GF-D8 (cell line): Measurements from ENCODE around the gene ALPK1.
"Not testable (repeated sequence)": the region's sequence is repeated elsewhere in the genome, so short reads cannot be mapped to it uniquely, and the experiment has no call there.

Experiments used
- DNase-seq: peaks from one replicate; lab custom pipeline; 2025; lab: John Stamatoyannopoulos, UW

ALPK1 gene

DNA sequence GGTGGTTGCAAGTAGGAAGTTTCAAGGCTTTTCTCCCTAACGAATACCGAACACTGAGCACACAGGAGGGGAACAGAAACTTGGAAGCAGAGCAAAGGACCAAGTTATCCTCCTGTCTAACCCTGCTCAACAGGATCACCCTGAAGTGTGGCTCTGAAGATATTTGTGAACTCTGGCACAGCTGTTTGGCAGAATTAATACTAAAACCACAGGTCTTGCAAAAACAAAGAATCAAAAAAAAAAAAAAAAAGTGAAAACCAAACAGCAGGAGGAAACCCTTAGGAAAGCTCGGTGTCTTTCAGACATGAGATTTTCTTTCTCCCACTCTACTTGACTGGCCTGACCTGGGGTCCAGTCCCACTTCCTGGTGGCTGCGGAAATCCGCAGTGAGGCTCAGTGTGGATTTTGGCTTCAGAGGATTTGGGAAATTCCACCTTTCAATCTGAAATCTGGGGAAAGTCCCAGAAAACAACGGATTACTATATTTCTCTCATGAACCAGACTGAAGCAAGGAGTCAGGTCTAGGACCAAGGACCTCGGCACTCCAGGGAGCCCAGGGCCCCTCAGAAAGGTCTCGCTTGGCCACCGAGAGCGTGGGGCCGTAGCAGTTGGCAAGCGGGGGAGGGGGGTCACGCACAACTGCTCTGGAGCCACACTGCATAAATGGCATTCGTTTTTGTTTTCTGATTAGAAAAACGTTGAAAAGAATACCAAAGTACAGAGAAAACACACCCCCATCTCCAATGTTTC is 12.3 kb upstream of the ALPK1 start:
- DNase-seq: no peak

DNA sequence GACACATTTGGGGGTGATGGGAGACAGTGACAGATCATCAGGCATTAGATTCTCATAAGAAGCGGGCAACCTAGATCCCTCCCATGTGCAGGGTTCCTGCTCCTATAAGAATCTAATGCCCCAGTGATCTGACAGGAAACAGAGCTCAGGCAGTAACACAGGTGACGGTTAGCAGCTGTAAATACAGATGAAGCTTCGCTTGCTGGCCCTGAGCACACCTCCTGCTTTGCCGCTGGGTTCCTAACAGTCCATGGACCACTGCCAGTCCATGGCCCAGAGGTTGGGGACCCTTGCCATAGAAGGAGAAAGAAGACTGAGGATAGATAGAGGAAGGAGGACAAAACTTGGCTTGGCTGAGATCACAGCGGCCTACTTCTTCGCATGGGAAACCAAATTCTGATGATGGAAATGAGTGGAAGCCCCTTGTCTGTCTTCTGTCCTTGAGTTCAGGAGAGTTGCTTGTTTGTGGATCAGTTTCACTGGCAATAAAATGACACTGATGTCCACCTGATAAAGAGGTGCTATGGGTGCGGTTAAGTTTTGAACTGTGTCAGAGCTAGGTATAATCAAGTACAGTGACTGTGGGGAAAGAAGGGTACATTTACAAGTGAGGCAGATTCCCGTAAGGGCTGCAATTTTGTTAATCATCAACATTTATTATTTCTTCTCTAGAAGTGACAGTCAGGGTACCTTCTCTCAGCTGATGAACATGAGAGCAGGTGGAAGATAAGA is 9.7 kb upstream of the ALPK1 start:
- DNase-seq: no peak

DNA sequence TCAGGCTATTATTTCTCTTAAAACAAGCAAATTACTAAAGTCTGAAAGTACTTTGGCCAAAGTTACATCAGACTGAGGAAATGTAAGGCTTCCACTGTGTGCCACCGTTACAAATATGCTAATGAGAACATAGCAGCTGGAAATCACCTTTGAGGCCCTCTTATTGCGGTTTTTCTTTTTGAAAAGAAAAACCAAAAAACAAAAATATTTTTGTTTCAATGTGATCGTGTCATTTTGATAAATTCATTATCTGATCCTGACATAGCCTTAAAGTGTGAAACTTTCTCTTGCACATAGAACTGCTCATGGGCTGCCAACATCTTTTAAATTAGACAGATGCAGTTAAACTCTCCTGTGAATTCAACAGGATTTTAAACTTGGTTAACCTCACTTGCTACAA is 8.7 kb upstream of the ALPK1 start:
- DNase-seq: no peak

DNA sequence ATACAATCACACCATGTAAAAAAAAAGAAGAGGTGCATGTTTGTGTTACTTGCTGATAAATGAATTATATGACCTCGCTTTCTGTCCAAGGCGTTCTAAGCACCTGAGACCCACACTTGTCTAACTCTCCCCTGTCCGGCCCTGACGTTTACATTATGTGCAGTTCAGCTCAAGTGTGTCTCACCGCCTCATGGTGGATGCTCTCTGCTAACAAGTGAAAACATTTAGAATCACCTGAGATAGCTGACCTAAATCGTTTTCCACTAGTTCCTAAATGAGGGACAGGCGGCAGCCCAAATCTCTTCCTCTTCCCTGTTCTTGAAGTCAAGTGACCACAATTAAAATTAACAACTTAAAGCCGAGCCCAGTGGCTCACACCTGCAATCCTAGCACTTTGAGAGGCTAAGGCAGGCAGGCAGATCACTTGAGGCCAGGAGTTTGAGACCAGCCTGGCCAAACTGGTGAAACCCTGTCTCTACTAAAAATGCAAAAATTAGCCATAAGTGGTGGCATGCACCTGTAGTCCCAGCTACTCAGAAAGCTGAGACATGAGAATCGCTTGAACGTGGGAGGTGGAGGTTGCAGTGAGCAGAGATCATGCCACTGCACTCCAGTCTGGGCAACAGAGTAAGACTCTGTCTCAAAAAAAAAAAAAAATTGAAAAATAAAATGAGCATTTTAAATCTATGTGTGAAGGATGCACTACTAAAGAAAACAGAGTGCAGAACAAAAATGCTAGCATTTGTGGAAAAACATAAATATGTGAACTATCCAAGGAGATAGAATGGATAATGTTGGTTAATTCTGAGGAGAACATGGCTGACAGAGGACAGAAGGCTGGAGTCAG is 7.5 kb upstream of the ALPK1 start:
- no peak for DNase-seq

DNA sequence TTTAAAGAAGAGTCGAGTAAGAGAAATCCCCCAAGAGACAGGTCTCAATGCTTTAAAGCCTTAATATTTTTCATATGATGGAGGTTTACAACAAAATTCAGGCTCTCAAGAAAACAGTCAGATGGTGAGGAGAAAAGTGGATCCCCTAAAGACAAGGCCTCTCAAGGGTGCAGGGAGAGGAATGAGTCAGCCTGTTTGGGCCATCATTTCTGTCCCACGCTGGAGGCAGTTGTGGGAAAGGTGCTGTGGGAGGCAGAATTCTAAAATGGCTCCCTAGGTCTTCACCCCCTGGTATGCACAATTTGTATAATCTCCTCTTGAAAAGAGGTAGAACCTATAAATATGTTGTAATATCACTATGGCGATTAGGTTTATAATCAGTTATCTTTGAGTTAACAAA is 6.8 kb upstream of the ALPK1 start:
- DNase-seq: no peak

DNA sequence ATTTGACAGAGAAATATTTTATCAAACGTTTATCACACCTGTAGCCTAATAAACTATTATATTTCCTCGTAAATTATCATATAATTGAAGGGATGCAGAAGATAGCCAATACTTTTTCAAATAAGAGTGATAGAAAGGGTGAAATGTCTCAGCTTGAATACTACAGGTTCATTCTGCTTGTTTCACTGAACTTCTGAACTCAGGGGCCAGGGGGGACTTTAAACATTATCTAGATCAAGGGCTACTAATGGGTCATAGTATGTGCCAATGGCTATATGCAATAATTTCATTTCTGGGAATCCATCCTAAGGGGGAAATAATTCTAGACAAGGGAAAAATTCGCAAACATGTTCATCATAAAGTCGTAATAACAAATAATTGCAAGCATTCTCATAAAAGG is 2.6 kb downstream of the ALPK1 start:
- no peak for DNase-seq

DNA sequence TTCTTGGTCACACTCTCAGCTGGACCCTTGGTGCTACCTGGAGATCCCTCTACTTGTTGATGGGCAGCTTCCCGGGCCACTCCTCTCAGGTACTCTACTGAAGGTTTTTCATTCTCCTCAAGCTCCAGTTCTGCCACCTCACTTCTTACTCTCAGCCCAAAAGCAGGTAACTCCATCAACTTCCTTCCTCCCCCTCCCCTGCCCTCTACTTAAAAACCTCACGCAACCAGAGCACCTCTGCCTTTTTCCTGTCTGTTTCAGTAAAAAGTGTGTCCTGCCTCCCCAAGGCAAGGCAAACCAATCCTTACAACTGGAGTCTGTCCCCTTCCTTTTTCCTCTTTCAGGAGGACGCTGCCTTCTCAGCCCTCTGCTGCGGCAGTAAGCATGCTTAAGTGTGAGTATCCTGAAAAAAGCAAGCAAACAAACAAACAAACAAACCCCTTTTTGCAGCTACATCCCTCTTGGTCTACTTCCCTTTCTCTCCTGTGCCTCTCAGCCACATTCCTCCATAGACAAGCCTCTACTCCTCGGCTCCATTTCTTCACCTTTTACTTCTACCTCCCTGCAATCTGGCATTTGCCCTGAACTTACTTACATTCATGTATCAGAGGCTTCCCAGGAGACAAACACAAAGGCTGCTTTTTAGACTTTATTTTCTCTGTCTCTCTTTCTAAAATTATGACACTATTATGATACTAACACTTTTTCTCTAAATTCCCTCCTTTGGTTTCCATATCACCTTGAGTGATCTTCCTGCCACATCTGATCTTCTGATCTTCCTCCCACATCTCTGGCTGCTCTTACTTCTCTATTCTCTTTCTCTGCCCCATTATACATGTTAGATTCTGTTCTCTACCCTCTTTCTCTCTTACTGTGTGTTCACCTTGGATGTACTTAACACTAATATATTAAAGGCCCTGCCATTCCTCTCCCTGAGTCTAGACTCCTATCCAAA is 5.4 kb downstream of the ALPK1 start:
- no peak for DNase-seq

DNA sequence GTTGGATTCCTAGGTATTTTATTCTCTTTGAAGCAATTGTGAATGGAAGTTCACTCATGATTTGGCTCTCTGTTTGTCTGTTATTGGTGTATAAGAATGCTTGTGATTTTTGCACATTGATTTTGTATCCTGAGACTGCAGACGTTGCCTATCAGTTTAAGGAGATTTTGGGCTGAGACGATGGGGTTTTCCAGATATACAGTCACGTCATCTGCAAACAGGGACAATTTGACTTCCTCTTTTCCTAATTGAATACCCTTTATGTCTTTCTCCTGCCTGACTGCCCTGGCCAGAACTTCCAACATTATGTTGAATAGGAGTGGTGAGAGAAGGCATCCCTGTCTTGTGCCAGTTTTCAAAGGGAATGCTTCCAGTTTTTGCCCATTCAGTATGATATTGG is 8.3 kb downstream of the ALPK1 start:
- not testable (repeated sequence) for DNase-seq

DNA sequence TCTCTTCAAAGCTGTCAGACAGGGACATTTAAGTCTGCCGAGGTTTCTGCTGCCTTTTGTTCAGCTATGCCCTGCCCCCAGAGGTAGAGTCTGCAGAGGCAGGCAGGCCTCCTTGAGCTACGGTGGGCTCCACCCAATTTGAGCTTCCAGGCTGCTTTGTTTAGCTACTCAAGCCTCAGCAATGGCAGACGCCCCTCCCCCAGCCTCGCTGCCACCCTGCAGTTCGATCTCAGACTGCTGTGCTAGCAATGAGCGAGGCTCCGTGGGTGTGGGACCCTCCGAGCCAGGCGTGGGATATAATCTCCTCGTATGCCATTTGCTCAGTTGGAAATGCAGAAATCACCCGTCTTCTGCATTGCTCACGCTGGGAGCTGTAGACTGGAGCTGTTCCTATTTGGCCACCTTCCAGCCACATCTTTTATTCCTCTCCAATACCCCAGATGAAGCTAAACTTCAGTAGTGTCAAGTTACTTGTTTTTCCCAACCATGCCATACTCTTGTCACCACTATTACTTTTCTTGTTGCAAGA is 12.2 kb downstream of the ALPK1 start:
- not testable (repeated sequence) for DNase-seq

DNA sequence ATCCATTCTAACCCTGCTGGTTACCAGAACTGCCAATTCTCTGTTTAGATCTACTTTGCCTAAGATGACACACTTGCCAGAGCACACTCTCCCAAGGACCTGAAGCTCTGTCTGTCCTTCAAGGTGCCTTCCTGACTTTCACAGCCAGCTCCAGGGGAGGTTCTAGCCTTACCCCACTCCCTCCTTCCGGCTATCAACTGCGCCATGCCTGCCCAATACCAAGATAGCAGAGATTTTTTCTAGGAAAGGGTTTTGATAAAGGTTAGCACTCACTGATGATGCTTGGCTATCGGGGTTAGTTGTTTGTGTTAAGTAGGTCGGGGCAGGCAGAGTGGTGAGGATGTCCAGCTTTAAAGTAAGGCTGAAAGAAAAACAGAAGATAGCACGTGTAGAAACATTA is 14.3 kb downstream of the ALPK1 start:
- no peak for DNase-seq

DNA sequence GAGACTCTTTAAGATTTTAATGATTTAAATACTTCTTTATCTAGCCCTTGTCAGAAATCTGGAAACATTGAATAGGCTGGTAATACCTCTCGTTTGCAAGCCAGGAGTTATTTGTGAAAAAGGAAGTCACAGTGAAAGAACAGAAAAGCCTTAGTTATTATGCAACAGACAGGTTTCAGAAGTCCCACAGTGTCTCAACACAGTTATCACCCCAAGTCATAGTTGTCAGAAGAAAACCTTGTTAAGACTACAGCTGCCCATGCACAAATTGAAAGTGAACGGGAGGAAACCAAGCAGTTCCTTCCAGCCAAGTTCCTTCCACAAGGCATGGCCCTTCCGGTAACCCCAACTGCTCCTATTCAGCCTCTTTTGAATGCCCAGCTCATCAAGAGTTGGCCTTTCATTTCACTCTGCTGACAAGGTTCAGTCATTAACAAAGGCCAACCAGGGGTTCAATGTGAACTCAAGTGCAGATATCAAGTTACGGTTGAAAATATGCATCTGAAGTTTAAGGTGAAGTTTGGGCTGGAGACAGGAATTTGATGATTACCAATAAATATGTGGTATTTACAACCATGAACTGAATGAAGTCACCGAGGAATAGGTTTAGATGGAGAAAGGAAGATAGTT is 15.6 kb downstream of the ALPK1 start:
- peak; percentile 92 for DNase-seq

DNA sequence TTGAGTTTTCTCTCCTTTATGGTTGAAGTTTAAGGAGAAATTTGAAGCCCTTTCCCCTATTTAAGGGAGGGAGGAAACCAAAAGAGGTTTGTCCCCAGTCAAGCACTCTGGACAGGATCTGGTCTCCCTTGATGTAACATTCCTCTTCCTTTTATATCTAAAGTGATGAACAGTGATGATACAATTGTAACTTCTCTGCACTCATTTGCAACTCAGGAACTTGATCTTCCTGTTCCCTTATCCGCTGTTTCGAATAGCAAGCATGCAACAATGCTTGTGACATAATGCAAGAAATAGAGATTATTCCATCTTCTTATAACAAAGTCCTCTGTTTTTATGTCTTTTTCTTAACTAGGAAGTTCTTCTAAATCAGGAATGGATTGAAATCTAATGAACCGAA is 18.3 kb downstream of the ALPK1 start:
- no peak for DNase-seq

DNA sequence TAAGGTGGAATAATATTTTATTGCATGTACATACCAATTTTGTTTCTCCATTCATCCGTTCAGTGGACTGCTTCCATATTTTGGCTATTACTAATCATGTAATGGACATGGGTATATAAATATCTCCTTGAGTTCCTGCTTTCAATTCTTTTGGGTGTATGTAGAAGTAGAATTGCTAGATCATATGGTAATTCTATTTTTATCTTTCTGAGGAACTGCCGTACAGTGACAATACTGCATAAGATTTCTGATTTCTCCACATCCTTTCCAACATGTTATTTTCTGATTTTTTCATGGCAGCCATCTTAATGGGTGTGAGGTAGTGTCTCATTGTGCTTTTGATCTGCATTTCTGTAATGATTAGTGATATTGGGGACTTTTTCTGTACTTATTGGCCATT is 19.2 kb downstream of the ALPK1 start:
- DNase-seq: no peak

DNA sequence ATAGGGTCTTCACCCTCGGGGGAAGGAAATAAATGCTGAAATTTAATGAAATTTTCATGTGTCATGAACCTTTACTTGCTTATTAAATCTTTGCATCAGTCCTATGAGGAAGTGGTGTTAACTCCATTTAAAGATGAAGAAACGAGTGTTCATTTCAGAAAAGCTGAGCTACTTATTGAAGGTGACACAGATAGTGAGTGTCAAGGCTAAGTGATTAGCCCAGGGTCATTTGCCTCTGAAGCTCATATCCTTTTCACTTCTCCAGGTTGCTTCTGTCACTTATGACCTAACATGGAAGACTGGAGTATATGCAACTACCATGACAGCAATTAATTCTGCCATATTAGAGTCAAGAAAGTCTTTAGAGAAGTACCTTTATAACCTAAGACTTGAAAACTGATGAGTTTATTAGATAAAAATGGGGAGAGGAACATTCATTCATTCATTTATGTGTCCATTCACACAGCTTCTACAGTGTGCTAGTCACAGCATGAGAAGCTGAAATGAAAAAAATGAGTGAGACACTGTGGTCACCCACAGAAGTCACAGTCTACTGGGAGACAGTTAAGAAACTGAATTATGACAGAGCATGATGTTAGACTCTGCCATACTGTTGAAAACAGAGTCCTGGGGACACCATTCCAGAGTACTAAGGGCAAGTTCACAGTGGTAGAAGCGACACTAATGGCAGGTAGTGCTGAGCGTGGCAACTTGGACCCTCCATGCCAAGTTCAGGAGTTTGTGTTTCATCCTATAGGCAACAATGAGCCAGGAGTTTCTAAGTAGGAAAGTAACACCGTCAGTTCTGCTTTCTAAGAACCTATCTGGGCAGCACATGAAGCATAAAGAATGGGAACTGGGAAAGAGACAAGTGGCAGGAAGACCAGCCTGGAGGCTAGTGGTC is 21.3 kb downstream of the ALPK1 start:
- DNase-seq: no peak

DNA sequence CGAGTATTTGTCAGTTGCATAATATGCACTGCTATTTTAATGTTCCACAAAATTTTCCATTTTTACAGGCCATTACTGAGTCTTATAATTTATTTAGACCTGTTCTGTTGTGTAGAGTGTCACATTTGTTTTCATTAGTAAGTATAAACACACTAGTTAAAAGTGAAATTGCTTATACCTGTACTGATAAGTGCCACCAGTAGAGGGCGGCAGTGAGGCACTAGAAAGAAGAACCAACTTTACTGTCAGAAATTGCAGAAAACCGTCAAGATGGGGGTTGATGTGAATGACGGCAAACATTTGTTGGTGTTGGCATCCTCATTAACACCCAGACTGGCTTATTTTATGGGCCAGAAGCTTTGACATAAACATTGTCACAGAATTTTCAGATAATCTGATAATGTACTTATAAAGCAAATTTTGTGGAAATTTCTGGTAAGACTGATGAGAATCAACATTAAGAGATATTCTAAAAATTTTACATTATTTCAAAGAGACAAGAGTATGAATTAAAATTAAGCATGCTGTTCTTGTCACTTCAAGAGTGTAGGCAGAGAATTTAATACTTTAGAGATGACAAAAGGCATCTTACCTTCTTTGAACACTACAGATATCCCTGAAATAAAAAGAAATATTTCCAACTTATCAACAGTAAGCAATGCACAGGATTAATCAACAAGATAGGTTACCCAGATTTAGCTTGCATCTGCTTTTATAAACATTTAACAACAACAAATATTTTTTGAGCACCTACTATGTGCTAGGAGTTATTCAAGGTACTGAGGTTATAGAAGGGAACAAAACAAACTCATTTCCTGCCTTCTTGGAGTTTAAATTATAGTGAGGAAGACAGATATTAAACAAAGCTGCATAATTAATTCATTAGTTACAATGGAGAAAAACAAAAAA is 24.9 kb downstream of the ALPK1 start:
- no peak for DNase-seq

DNA sequence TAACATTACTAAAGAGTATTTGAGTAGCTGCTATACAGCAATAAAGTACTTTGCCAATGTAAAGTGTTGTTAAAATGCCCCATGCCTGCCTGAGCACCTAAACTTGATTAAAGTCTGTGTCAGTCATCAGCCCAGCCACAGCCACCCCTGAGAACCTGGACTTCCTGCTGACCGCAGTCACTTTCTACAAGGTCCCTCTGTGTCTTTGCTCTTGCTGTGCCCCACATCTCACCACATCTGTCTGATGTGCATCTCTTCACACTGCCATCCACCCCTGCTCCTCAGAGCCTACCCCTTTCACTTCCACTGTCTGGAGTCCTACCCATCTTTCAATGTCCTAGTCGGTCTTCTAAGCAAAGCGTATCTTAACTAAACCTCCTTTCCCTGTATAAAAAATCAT is 25.7 kb downstream of the ALPK1 start:
- DNase-seq: no peak

DNA sequence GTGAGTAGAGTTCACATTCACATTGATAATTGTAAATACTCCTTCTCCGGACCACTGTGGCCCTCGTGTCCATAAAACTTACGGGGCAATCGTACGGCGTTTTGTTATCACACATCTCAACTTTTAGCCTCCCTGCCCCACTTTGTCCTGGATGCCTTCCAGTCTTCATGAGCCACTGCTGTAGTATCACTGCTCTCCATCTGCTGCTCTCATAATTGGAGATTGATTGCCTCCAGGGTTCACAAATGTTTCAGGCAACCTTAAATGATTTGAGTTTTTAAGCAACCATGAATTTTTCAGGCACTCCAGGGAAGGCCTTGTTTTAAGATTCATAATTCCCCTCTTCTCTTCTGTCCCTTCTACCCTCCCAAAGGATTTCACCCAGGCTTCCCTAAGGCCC is 28.4 kb downstream of the ALPK1 start:
- no peak for DNase-seq

DNA sequence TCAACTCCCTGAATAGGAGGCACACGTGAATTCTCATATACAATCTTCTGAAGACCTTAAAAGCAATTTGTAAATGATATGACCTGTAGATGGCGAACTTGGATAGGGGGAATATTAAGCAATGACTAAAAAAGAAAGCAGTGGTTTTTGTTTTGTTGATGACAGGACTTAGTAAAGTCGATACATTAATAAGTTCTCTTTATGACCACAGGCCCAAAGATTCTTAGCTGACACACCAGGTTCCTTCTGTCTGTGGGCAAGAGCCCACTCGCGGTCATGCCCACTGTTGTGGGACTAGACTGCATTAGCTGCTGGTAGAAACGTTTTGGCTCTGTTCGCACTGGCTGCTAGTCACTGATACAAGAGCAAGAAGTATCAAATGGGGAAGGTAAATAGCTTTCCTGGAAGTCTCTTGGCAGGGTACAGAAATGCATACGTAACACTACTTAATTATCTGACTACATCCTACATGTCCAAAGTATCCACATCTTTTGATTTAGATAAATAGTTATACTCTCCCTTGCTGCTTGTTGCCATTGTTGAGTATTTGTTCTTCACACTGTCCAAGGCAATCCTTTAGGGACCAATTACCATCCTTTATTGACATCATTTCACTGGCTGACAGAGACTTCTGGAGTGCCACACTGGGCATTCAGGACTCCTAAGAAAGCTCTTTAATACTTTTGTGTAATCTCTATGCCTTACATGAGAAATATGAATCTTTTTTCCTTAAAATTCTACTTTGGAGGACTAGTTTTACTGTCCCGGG is 31.0 kb downstream of the ALPK1 start:
- no peak for DNase-seq
